Endothelial cell of umbilical vein (primary cell): ENCODE results near the gene GPR161. TPM values are rescaled to one million over a fixed set of nuclear protein-coding genes. Genes with fewer than 3 reads are reported as not detected.

Source experiments
- BruUV-seq: library from RNA; stranded (reverse); fragments of 400-500 nt; replicated peaks from 2 replicates; lab custom pipeline; 2021; lab: Mats Ljungman, UMichigan
- CTCF ChIA-PET: fragments of 300-600, 350-600 bp; sonication (Branson Sonifier 250); formaldehyde crosslinking; loops from one replicate; lab custom pipeline; 2021; ENCODE audit warnings: antibody characterized with exemption, inconsistent platforms; lab: Charles Lee
- POLR2A ChIA-PET: fragments of 300-600, 350-600 bp; sonication (Branson Sonifier 250); formaldehyde crosslinking; loops from one replicate; lab custom pipeline; 2021; ENCODE audit warnings: antibody characterized with exemption, inconsistent platforms; lab: Charles Lee
- DNase-seq: peaks from one replicate; pipeline ENCODE4 v3.0.0-alpha.2; 2011; ENCODE audit warnings: low read depth, low spot score
- FAIRE-seq: peaks from 2 replicates; lab custom pipeline; 2011; peaks lifted over from hg19 to GRCh38; lab: Jason Lieb, UNC
- H2AFZ ChIP-seq: 2 replicates; pipeline ENCODE4 v1.6.0; 2012; ENCODE audit warnings: low read depth, low read length, control low read depth, inconsistent platforms
- H3K27ac ChIP-seq: 2 replicates; pipeline ENCODE4 v1.5.1; 2011; ENCODE audit warnings: low read depth, mild to moderate bottlenecking, control low read depth, low read length, moderate library complexity; ENCODE audit not compliant: insufficient read depth
- H3K27me3 ChIP-seq, 2 experiments: 2 replicates each; pipeline versions ENCODE4 v1.6.0 to v1.6.1; 2011; ENCODE audit warnings: low read length in 2 of 2, mixed read lengths in 1 of 2; ENCODE audit not compliant: control insufficient read depth in 2 of 2, insufficient read depth in 2 of 2
- H3K36me3 ChIP-seq, 2 experiments: 2 replicates in 1 of 2; 3 replicates in 1 of 2; pipeline ENCODE4 v1.5.1; 2011; ENCODE audit warnings: low read length in 2 of 2, mild to moderate bottlenecking in 1 of 2, moderate library complexity in 1 of 2; ENCODE audit not compliant: control insufficient read depth in 2 of 2, insufficient read depth in 2 of 2; ENCODE audit errors: extremely low read depth in 1 of 2
- H3K4me1 ChIP-seq: 3 replicates; pipeline ENCODE4 v1.5.1; 2011; ENCODE audit warnings: mild to moderate bottlenecking, low read length; ENCODE audit not compliant: control insufficient read depth, insufficient read depth; ENCODE audit errors: extremely low read depth
- H3K4me2 ChIP-seq: 2 replicates; pipeline ENCODE4 v1.6.1; 2011; ENCODE audit warnings: low read length, control low read depth, mixed read lengths; ENCODE audit not compliant: insufficient read depth
- H3K4me3 ChIP-seq, 3 experiments: fragments of 200-600 bp in 1 of 3; sonication (generic), shearing (Covaris generic) in 1 of 3; replicated peaks in 1 of 3; 2 replicates each; pipeline ENCODE4 v1.5.1; 2011 to 2016; ENCODE audit warnings: control low read depth in 3 of 3, low read length in 3 of 3, mild to moderate bottlenecking in 2 of 3, inconsistent platforms in 1 of 3, low read depth in 1 of 3, moderate library complexity in 1 of 3; ENCODE audit not compliant: insufficient read depth in 1 of 3
- H3K79me2 ChIP-seq: 2 replicates; pipeline ENCODE4 v1.6.0; 2012; ENCODE audit warnings: low read length, inconsistent platforms; ENCODE audit not compliant: control insufficient read depth, insufficient read depth
- H3K9ac ChIP-seq: replicated peaks from 2 replicates; pipeline ENCODE3; 2011; ENCODE audit warnings: low read length, control low read depth; ENCODE audit not compliant: insufficient read depth; ENCODE audit errors: extremely low read depth
- H3K9me1 ChIP-seq: replicated peaks from 3 replicates; pipeline ENCODE4 v1.6.0; 2011; ENCODE audit warnings: mild to moderate bottlenecking, low read length; ENCODE audit not compliant: control insufficient read depth, insufficient read depth; ENCODE audit errors: extremely low read depth
- H3K9me3 ChIP-seq: replicated peaks from 2 replicates; pipeline ENCODE4 v1.5.1; 2012; ENCODE audit warnings: low read length, inconsistent platforms; ENCODE audit not compliant: control insufficient read depth, insufficient read depth
- H4K20me1 ChIP-seq: replicated peaks from 2 replicates; pipeline ENCODE3; 2011; ENCODE audit warnings: mild to moderate bottlenecking, low read length; ENCODE audit not compliant: control insufficient read depth, insufficient read depth; ENCODE audit errors: extremely low read depth
- EZH2 ChIP-seq: IDR thresholded peaks from 2 replicates; pipeline ENCODE4 v1.6.1; 2012; ENCODE audit warnings: borderline replicate concordance, low read depth, mild to moderate bottlenecking, moderate library complexity, low read length, inconsistent platforms; ENCODE audit not compliant: severe bottlenecking
- FOS ChIP-seq: IDR thresholded peaks from 2 replicates; pipeline ENCODE4 v1.6.1; 2011; ENCODE audit warnings: mild to moderate bottlenecking, low read length, moderate library complexity, borderline replicate concordance; ENCODE audit not compliant: insufficient read depth
- GATA2 ChIP-seq: IDR thresholded peaks from 2 replicates; pipeline ENCODE4 v1.7.0; 2011; ENCODE audit warnings: low read depth, mild to moderate bottlenecking, moderate library complexity, mixed read lengths, low read length; ENCODE audit not compliant: insufficient read length, insufficient read depth
- JUN ChIP-seq: IDR thresholded peaks from 2 replicates; pipeline ENCODE4 v1.6.1; 2011; ENCODE audit warnings: borderline replicate concordance, low read depth; ENCODE audit not compliant: insufficient read length, insufficient read depth
- MAX ChIP-seq: IDR thresholded peaks from 2 replicates; pipeline ENCODE4 v1.6.1; 2011; ENCODE audit not compliant: insufficient read depth, insufficient read length
- MYC ChIP-seq: IDR thresholded peaks from one replicate; pipeline ENCODE4 v1.6.1; 2011; ENCODE audit warnings: mild to moderate bottlenecking, low read depth, low read length
- POLR2A ChIP-seq: IDR thresholded peaks from 2 replicates; pipeline ENCODE4 v1.6.1; 2012; ENCODE audit warnings: low read depth, mild to moderate bottlenecking, control low read depth, low read length
- POLR2AphosphoS5 ChIP-seq: IDR thresholded peaks from 2 replicates; pipeline ENCODE4 v1.6.1; 2012; ENCODE audit warnings: low read depth, mild to moderate bottlenecking, control low read depth, low read length, moderate library complexity; ENCODE audit not compliant: insufficient read depth
- dilution Hi-C: fragments of 300-500 bp; cut with MboI; formaldehyde crosslinking; loops from one replicate; pipeline ENCODE4 v1.15.0; 2019; ENCODE audit warnings: low sequenced_read_pairs; ENCODE audit not compliant: extremely low pct_ligation_motif_present
- intact Hi-C: fragments of 100-400 bp; cut with micrococcal nuclease; formaldehyde crosslinking; loops from one replicate; pipeline ENCODE4 v1.10.0; 2022
- polyA plus RNA-seq, 4 experiments: library from polyadenylated mRNA; depleted of rRNA in 3 of 4; stranded (reverse) in 3 of 4; unstranded in 1 of 4; fragments of >200 nt; gene quantifications; 2 replicates each; pipeline versions ENCODE4 v1.2.1 to v1.2.3, GENCODE V29; 2011 to 2012; ENCODE audit warnings: missing spikeins in 1 of 4
- total RNA-seq: library from RNA; stranded (reverse); gene quantifications from 2 replicates; pipeline ENCODE4 v1.2.3, GENCODE V29; 2021
- TF ChIP-seq, protein P1 (sequence below), 2 donors: IDR thresholded peaks; 1 replicate in 1 of 2; 2 replicates in 1 of 2; pipeline ENCODE4 v1.5.1; 2011; ENCODE audit warnings: low read length in 2 of 2, mild to moderate bottlenecking in 2 of 2, moderate library complexity in 2 of 2, control low read depth in 1 of 2, inconsistent platforms in 1 of 2, low read depth in 1 of 2; ENCODE audit not compliant: insufficient read depth in 1 of 2; ENCODE audit errors: extremely low read depth in 1 of 2

Gene GPR161
- total and polyA plus RNA-seq, 2 donors (not counting 3 experiments of a cell fraction or from before 2014, with no cell fraction given), result 34.7 to 36.5 TPM

DNA sequence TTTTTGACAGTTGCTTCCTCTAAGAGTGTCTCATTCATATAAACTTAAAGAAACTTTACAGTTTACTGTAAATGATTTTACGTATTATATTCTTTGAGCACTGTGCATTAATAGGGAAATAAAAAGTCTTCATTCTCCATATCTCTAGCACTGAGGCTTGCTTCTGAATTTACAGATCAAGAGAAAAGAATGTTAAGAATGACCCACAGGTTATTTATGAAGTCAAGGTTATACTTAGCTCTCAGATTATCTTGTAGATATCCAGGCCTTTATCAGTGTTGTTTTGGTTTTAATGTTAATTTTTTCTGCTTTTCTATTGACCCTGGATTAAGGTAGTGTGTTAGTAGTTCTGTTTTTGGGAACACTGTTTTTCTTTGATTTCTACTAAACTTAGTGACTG is 91.4 kb downstream of the GPR161 start:
- Histone ChIP-seq H3K4me3 (no peak overlapping the region), H3K27ac (no peak overlapping the region), H3K9me3 (no peaks in the 10 kb centered on the region), H3K9ac (no peak overlapping the region), H3K4me2 (no peak overlapping the region), H3K36me3 (peaks cover 2 to 5% of the 10 kb centered on the region in 2 experiments), H4K20me1 (no peaks in the 10 kb centered on the region), H3K27me3 (no peaks in the 10 kb centered on the region), H3K9me1 (no peaks in the 10 kb centered on the region), H3K4me1 (no peaks in the 10 kb centered on the region), H3K79me2 (no peaks in the 10 kb centered on the region), H2AFZ (no peak overlapping the region)
- dilution Hi-C loops, result no loop called here
- no peak for TF ChIP-seq POLR2AphosphoS5
- no peak for TF ChIP-seq MYC
- TF ChIP-seq POLR2A, result no peak
- TF ChIP-seq, protein P1, sequence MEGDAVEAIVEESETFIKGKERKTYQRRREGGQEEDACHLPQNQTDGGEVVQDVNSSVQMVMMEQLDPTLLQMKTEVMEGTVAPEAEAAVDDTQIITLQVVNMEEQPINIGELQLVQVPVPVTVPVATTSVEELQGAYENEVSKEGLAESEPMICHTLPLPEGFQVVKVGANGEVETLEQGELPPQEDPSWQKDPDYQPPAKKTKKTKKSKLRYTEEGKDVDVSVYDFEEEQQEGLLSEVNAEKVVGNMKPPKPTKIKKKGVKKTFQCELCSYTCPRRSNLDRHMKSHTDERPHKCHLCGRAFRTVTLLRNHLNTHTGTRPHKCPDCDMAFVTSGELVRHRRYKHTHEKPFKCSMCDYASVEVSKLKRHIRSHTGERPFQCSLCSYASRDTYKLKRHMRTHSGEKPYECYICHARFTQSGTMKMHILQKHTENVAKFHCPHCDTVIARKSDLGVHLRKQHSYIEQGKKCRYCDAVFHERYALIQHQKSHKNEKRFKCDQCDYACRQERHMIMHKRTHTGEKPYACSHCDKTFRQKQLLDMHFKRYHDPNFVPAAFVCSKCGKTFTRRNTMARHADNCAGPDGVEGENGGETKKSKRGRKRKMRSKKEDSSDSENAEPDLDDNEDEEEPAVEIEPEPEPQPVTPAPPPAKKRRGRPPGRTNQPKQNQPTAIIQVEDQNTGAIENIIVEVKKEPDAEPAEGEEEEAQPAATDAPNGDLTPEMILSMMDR (IDR thresholded peaks at IDR 0.05; ENCODE audit: extremely low read depth in 1 of 2, insufficient read depth in 1 of 2, low read depth in 1 of 2, low read length in 2 of 2), result no peak
- no peak for TF ChIP-seq FOS
- TF ChIP-seq EZH2, result no peak
- TF ChIP-seq GATA2, result no peak
- TF ChIP-seq JUN, result no peak
- no peak for TF ChIP-seq MAX
- no TSS peak for BruUV-seq
- FAIRE-seq, result no peak
- CTCF ChIA-PET, result interaction anchor here (1.2 kb wide), 1 partner anchor 16 kb away, joined by 3 read pairs; no protein-coding TSS in a partner anchor
- no peak for DNase-seq
- intact Hi-C loops, result no loop called here
- POLR2A ChIA-PET, result no interaction called here
